H1 (cell line): ENCODE data around the gene KMT2A. TPM values are rescaled to one million over a fixed set of nuclear protein-coding genes. Genes with fewer than 3 reads are reported as not detected.

Experiments used
- MAFK ChIP-seq: IDR thresholded peaks from 2 replicates; pipeline ENCODE4 v1.6.1; 2012; ENCODE audit warnings: low read depth, mild to moderate bottlenecking, improper control_type of control experiment, low read length
- SAP30 ChIP-seq: fragments of 300-600 bp; sonication (generic); IDR thresholded peaks from 2 replicates; pipeline ENCODE4 v1.7.1; 2012; ENCODE audit warnings: low read length, moderate library complexity, mild to moderate bottlenecking, inconsistent platforms; ENCODE audit not compliant: insufficient read depth, insufficient replicate concordance
- SIN3A ChIP-seq, 2 experiments: IDR thresholded peaks in 1 of 2; conservative IDR thresholded peaks in 1 of 2; 2 replicates each; pipeline ENCODE4 v1.6.1; 2011 to 2012; ENCODE audit warnings: low read length in 2 of 2, improper control_type of control experiment in 1 of 2, low read depth in 1 of 2, mild to moderate bottlenecking in 1 of 2
- TAF1 ChIP-seq: IDR thresholded peaks from 2 replicates; pipeline ENCODE4 v1.6.1; 2011; ENCODE audit warnings: mild to moderate bottlenecking, low read depth, low read length
- TCF12 ChIP-seq: IDR thresholded peaks from 2 replicates; pipeline ENCODE4 v1.6.1; 2011; ENCODE audit warnings: low read depth, mild to moderate bottlenecking, low read length
- ZNF274 ChIP-seq: IDR thresholded peaks from 2 replicates; pipeline ENCODE4 v1.7.0; 2012; ENCODE audit warnings: low read length, borderline replicate concordance; ENCODE audit errors: extremely low read depth
- polyA plus RNA-seq, 7 experiments: library from polyadenylated mRNA; depleted of rRNA in 3 of 7; stranded (reverse) in 5 of 7; unstranded in 2 of 7; fragments of >200 nt in 5 of 7; fragments of 200-250 nt in 2 of 7; gene quantifications; 1 replicate in 5 of 7; 2 replicates in 1 of 7; 4 replicates in 1 of 7; pipeline versions ENCODE4 v1.2.1 to v1.2.3, GENCODE V29; 2011 to 2013; ENCODE audit warnings: missing spikeins in 2 of 7, mixed read lengths in 2 of 7
- total RNA-seq: library from RNA; stranded (reverse); fragmentation: NEBNext Ultra II Directional; extraction: Animal tissue kit (Norgen Biotek cat#: 25700); gene quantifications from 2 replicates; pipeline ENCODE4 v1.2.1, GENCODE V29; 2021
- TF ChIP-seq, protein P1 (sequence below): IDR thresholded peaks from 2 replicates; pipeline ENCODE4 v1.6.1; 2011; ENCODE audit warnings: low read depth, mild to moderate bottlenecking, low read length; ENCODE audit not compliant: insufficient read depth

The KMT2A gene
- total and polyA plus RNA-seq, 2 of the 8 experiments (the other 6 are each of a cell fraction or from before 2014, with no cell fraction given) = 35.9 to 62.1 TPM

DNA sequence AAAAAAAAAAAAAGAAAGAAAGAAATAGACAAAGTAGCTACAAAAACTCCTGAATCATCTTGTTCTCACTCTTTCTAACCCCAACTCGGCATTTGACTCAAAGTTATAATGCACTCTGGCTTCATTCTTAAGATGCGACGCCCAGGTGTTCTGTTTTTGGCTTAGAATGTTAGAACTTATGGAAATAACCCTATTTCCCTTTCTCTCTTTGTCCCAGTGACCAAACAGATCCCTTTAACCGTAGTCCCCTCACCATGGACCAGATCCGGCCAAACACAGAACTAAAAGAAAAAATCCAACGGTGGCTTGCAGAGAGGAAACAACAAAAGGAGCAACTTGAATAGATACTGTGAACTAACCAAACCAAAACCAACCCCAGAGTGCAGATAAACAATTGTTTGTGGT, 40.2 kb upstream of the KMT2A start (continued):
- TF ChIP-seq, protein P1, sequence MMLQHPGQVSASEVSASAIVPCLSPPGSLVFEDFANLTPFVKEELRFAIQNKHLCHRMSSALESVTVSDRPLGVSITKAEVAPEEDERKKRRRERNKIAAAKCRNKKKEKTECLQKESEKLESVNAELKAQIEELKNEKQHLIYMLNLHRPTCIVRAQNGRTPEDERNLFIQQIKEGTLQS = no peak
- TF ChIP-seq TCF12 (no peak), ZNF274 (no peak), SIN3A (conservative IDR thresholded peaks at IDR 0.05 in 1 of 2, IDR thresholded peaks at IDR 0.05 in 1 of 2; ENCODE audit: low read depth in 1 of 2, low read length in 2 of 2) (no peak), SAP30 (no peak), TAF1 (no peak), MAFK (no peak)
